GM19025 (cell line): ENCODE measurements around the gene ST6GALNAC1.
"Not testable (repeated sequence)": the region's sequence is repeated elsewhere in the genome, so short reads cannot be mapped to it uniquely, and the experiment has no call there.

Experiments used
- ATAC-seq: cut with Tn5 transposase; IDR thresholded peaks from one replicate; pipeline ENCODE4 v1.9.1; 2021; ENCODE audit warnings: mild to moderate bottlenecking, low read depth, moderate library complexity; ENCODE audit not compliant: unreplicated experiment

The ST6GALNAC1 gene

DNA sequence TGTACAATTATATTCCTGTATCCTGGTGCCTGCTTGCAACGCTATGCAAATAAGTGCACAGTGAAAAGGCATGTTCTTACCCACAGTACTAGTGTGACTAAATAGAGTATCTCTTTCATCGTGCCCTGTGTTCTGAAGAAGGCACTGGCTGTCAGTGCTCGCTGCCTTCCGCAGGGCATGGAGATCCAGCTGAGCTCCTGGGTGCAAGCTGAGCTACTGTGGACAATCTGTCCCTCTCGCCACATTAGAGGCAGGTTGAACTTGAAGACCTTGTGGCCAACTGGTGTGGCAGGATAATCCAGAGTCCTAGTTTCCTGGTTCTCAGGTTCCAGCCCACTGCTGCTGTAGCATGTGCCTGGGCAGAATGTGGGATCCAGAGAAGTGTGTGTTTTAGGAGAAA, 1.9 kb upstream of the ST6GALNAC1 start:
- no peak for ATAC-seq

DNA sequence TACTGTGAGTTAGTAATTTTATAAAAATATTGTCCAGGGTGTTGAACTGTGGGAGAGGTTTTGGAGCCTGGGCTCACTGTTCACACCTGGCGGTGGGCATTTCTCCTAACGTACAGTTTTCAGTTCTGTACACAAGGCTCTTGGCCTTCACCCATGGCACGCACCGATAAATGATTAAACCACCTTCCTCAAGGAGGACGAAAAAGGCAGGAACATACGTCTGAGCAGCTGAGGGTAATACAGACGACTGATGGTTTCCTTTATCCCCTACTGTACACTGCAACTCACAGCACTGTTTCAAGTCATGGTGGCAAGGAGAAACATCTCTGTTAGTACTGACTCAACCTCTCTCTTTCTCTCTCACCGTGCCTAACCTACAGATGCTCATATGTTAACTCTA, 1.4 kb upstream of the ST6GALNAC1 start:
- no peak for ATAC-seq

DNA sequence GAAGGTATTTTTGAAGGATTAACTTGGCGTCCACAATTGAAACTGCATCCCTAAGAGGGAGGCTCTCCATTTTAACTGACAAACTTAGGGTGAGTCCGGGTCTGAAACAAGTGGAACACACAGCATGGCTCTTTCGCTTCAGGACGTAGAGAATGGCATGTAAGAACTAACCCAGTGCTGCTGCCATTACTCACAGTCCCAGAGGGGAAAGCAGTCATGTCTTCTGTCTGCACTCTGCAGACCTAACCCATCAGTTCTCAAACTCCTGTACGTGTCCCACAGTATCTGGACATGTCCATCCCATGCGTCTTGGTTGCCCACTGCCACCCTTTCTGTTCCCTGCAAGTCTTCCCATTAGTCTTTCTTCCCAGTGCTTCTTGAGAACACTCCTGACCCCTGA, 563 bp downstream of the ST6GALNAC1 start:
- ATAC-seq = no peak

DNA sequence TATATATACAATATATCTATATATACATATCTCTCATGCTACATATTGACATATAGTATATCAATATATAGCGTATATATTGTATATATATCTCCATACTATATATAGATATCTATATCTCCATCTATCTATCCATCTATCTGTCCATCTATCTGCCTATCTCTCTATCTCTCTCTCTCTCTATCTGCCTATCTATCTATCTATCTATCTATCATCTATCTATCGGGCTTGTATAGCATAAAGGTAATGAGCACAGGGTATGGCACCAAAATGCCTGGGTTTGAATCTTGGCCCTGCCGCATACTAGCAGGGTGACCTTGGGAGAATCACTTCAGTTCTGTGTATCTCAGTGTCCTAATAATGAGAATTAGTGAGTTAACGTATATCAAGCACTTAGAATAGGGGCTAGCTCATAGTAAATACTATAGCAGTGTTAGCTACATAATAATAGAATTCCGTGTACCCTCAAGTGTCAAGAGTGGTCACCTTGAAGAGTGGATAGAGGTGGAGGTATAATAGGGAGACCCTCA, 1.5 kb downstream of the ST6GALNAC1 start:
- no peak for ATAC-seq

DNA sequence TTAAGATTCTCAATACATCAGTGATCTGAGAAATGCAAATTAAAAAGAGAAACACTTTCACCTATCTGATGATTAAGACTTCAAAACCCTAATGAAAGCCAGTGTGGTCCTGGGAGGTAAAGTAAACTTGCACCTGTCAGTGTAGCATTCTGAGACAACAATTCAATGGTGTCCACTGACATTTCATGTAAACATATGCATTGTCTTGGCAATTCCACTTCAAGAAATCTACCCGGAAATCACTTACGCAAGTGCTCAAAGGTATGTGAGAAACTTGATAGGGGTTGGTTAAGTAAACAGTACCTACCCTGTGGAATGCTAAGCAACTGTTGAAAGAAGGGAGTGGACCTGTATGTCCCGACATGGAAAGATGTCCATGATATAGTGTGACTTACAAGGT, 2.1 kb downstream of the ST6GALNAC1 start:
- no peak for ATAC-seq

DNA sequence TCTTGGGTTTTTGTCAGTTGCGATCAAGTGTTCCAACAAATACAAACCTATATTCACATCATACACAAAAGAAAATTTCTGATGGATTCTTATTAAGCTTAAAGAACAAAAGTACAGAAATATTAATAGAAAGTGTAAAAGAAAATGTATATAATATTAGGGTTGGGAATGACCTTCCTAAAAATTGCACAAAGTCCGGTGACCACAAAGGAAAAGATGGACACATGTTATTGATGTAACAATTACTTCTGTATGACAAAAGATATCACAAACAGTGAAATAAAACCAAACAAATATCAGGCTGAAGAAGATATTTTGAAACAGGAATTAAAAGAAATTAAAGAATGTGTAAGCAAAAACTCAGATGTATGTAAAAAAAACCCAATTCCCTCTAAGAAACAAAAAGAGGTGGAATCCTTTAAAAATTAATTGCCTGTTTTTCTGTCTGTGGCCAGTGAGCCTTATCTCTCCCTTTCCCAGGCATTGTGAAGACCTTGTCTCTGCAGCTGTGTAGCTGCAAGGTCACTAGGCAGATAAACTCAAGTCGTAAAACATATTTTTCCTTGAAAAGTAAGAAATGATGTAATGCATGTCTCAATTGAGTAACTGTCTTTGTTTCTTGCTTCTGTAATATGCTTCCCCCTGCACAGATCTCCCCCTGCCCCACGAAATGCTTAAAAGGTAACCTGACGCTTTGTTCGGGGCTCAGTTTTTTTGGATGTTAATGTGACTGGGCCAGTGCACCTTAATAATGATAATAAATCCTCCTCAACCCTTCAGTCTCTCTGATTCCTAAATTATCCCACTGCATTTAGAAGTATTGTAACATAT, 2.8 kb downstream of the ST6GALNAC1 start:
- no peak for ATAC-seq

DNA sequence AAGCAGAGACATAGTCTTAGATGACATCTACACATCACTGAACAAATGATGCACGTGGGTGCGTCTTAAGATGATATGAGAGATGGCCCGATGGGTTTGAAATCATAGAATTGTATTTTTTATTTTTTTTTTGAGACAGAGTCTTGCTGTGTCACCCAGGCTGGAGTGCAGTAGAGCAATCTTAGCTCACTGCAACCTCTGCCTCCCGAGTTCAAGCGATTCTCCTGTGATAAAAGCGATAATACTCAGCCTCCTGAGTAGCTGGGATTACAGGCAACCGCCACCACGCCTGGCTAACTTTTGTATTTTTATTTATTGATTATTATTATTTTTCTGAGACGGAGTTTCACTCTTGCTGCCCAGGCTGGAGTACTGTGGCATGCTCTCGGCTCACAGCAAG, 5.3 kb downstream of the ST6GALNAC1 start:
- no peak for ATAC-seq

DNA sequence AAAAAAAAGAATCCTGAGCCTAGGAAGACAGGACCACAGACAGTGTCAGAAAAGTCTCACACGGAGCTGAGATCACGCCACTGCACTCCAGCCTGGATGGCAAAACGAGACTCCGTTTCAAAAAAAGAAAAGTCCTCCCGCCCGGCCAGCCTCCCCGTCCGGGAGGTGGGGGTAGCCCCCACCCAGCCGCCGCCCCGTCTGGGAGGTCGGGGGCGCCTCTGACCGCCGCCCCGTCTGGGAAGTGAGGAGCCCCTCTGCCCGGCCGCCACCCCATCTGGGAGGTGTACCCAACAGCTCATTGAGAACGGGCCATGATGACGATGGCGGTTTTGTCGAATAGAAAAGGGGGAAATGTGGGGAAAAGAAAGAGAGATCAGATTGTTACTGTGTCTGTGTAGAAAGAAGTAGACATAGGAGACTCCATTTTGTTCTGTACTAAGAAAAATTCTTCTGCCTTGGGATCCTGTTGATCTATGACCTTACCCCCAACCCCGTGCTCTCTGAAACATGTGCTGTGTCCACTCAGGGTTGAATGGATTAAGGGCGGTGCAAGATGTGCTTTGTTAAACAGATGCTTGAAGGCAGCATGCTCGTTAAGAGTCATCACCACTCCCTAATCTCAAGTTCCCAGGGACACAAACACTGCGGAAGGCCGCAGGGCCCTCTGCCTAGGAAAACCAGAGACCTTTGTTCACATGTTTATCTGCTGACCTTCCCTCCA, 6.9 kb downstream of the ST6GALNAC1 start:
- not testable (repeated sequence) for ATAC-seq

DNA sequence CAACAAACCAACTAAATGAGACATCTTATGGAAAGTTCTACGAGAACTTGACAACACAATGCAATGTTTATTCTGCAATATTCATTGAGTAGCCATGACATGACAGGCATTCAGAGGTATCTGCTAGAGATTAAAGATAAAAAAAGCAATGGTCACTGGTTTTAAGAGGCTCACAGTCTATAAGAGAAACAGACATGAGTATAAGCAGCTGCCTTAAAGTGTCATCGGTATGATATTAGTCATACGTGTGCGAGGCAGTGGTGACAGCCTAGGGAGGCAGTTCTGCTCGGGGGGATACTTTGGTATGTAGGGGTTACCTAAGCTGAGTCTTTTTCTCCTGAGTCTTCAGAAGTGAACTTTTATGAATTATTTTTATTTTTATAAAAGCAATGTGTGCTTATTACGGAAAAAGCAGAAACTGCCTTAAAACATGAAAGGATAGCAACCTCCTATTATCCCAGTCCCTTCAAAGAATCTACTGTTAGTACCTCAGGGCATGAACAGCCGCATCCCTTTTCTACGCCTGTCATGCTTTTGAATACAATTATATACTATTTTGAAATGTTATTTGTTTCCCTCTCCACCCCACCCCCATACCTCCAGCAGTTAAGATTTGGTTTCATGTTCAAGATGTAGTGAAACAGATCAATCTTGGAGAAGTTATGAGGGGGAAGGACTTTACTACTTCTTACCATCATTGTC, 7.7 kb downstream of the ST6GALNAC1 start:
- ATAC-seq = no peak

DNA sequence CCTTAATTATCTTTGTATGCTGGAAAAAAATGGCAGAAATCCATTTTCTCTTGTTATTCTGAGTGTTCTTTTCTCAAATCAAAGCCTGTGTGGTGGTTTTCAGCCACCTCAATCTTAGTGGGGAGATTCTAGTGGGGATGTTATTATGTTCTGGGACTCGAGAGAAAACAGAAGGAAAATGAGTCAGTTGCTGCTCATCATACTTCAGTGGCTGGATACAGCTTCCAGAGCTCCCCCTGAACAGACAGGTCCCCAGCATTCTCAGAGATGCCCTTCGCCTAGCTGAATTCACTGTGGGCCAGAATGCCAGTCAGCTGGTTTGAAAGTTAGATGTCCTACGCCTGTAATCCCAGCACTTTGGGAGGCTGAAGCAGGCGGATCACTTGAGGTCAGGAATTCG, 8.5 kb downstream of the ST6GALNAC1 start:
- ATAC-seq = no peak

DNA sequence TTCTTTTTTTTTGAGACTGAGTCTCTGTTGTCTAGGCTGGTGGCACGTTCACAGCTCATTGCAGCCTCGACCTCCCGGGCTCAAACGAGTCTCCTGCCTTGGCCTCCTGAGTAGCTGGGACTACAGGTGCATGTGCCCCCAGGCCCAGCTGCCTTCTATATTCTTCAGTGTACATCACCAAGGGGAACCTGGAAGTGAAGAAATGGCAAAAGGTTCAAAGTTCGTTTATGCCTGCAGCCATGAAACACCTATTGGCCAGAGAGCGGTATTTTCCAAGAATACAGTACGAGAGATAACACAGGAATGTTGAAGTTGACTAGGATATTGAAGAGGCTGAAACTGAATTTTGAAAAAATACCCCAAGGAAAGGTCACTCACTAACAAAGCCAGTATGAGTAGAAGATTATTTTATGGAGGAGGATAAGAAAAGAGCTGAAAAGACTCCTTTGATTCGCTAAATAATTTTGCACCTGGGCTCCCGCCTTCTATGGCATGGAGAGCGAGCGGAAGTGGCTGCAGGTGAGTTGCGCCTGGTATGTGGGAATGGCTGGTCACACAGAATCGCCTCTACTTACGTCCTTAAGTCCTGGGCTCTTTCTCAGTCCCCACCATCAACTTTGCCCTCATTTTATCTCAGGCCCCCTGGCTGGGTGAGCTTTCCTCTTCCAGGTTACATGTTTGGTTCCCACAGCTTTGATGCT, 9.8 kb downstream of the ST6GALNAC1 start:
- no peak for ATAC-seq

DNA sequence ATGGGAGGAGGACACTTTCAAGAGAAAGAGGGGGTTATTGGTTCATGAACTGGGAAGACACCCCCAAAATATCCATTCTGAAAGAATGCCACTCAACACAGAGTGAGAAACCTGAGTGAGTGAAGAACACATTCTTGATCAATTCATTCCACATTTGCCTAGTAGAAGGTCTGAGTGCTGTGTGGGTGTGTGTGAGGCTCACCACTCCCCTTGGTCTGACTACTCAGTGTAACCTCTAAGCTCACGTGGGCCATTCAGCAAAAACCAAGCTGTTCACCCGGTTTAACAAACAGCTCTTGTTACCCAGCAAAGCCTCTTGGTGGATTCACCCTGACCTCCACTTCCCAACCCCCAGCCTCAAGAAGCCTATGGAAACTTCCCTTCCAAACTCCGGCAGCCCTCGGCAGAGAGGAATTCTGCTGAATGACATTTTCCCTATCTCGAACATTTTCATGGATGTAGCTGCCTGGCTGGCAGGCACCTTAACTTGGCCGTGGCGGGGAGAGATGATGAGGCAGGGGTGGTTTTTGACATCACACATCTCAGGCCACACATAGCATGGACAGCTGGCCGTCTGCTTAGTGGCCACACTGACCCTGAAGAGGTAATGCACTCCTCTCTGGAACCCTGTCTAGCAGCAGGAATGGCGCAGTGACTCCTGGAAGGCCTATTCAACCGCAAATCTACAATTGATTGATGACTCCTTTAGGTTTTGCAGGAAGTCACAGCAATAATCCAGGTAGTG, 11.6 kb downstream of the ST6GALNAC1 start:
- ATAC-seq = no peak

DNA sequence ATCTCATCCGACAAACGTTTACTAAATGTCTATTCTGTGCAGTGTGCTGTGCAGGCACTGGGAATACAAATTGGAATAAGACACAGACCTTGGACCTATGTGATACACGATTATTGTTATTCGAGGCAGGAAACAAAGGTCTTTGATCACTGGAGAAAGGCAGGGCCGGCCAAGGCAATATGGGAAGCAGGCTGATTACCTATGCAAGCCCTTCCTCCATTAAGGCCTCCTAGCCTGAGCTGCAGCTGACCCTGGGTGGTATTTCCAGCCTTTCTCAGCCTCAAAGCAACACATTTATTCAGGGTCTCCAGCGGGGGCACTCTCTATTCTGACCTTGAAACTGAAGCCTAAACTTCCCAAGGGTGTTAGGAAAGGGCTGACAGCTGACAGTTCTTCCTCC, 13.4 kb downstream of the ST6GALNAC1 start:
- no peak for ATAC-seq

DNA sequence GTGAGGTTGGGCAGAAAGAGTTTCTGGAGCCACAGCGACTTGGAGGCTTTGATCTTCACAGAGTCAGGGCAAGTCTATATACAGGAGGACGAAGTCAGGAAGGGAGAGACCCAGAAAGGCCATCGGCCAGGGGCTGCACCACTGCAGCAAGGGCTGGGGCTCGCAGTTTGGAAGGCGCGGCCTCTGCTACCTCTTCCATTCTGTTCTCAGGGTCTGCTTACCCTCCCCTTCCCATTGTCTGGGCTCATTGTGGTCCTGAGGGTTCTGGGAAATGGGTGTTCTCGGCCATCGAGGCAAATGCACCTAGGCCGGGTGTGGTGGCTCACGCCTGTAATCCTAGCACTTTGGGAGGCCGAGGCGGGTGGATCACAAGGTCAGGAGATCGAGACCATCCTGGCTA, 16.0 kb downstream of the ST6GALNAC1 start:
- no peak for ATAC-seq

DNA sequence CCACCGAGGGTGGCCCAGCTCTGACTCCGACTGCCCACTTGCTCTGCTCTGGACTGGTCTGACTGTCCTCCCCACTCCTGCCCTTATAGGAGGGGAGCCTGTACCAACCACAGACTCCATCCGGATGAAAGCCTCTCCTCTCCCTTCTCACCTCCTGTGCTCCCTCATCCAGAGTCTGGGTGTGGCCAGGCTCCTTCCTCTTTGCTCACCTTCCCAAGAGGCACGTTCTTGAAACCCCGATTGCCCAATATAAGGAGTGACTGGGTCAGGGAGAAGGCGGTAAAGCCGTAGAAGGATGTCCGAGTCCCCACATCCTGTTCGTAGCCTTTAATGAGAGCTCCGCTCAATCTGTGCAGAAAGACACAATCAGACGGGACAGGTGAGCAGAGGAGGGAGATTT, 17.1 kb downstream of the ST6GALNAC1 start:
- ATAC-seq = no peak

DNA sequence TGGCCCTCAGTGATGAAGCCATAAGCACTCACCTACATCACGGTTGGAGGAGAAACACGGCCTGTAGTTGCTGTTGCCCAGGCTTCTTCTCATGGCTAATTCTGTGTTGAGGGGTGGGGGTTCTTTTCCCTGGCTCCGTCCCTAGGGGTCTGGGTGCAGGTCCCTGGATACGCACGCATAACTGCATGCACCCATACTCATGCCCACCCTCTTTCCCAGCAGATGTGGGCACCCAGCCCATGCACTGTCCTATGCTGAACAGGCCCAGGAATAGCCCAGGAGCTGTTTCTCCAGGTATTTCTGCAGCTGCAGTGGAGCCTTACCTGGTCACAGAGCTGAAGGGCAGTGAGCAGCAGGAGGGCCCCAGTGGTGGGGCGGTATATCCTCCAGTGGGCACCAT, 18.1 kb downstream of the ST6GALNAC1 start:
- ATAC-seq = no peak

DNA sequence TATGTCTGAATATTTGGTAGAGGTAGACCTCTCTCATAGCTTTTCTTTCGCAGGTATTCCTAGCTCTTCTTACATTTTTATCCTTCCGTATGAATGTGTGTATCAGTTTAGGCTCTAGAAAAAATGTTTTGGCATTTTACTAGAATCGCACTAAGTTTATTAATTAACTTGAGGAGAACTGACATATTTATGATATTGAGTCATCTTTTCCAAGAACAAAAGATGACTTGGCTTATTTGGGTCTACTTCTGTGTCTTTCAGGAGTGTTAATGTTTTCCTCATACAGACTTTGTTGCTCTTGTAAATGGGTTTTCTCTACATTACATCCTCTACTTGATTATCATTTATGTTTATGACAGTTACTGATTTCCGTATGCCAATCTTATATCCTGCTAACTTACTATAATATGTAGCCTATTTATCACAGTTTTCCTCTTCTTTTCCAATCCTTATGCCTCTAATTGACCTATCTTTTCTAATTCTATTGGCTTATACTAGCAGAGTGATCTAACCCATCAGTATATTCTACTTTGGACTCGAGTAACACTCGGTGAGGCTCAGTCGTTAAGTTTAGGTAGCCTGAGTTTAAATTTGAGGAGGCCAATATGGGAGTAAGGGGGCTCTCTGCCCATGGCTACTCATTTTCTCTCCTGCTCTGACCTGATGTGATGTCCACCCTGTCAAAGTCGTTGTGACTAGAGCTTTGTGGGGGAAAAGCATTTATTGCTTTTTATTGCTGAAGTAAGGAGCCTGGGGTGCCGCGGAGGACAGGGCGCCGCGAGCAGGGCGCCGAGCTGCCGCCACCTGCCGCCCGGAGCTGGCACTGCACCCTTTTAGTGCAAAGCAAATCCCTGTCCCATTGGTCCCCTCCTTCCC, 20.0 kb downstream of the ST6GALNAC1 start:
- no peak for ATAC-seq

DNA sequence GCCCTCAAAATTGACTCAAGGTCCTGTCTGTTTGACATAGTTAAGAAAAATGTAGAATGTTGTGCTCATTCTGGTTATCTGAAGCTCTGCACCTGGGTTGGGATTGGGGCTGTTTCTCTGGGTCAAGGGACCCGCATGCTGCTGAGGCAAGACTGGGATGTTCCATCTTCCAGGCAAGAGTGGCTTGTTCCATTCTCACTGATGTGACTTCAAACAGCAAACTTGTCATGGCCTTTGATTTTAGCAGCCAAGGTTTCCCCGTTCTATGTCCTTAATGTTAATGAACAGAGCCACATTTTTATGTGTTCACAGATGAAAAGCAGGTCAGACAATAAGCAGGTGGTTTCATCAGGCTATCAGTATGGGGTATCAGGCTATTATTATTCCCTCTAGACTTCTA, 25.7 kb downstream of the ST6GALNAC1 start:
- ATAC-seq = no peak
